ENCODE measurements around the gene RRP15.

The RRP15 gene

DNA sequence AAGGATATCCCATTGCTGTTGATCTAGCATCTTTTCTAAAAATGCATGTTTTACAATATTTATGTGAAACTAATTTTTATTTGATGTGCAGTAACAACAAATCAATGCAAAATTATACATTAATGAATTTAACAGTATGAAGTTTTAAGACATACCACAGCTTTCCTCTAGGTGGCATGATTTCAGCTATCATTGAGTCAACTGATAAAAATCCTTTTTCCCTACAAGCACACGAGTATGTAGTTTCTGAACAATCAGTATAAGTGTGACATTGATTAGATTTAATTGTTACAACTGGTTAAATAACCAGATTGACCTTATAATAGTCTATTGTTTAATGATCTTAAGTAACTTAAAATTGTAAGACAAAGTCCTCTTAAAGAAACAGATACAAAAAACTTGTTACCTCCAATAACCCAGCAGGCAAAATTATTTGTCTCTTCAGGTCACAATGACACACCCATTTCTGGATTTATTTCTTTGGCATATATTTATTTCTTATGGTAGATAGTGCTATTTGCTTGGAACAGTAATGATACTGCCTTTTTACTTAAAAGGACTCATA lies 54.3 kb downstream of the RRP15 start:
- DNase-seq (ENCODE audit: low read depth in 2 of 2, low spot score in 1 of 2) = no peak

DNA sequence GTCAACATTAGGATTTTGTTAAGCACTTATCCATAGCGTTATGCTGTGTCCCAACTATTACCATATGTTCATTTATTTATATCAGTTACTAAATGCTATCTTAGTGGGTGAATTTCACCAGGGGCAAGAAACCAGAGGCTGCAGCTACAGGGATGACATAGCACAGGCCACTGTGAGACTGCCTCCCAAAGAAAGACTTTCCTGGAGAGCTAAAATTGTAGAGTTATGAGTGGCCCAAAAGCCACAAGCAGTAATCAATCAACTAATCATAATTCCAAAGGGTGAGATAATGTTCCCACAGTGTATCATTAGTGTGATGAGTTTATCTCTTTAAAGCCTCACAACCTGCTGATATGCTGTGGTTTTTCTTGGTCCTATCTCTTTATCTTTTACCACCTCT lies 56.2 kb downstream of the RRP15 start:
- DNase-seq (ENCODE audit: low read depth in 2 of 2, low spot score in 1 of 2) = no peak

- DNase-seq (ENCODE audit: low read depth in 2 of 2, low spot score in 1 of 2) = no peak
Measured at GRCh38 chr1:218342091-218342490, 57.0 kb downstream of the RRP15 start.

GRCh38 chr1:218344814-218345672 lies 60.0 kb downstream of the RRP15 start, which contains the start of gene TGFB2:
TGFB2 (plus strand) TSS chr1:218345336; CDS start chr1:218346702, 1,366 bp downstream.
- no peak for DNase-seq (ENCODE audit: low read depth in 2 of 2, low spot score in 1 of 2)

DNA sequence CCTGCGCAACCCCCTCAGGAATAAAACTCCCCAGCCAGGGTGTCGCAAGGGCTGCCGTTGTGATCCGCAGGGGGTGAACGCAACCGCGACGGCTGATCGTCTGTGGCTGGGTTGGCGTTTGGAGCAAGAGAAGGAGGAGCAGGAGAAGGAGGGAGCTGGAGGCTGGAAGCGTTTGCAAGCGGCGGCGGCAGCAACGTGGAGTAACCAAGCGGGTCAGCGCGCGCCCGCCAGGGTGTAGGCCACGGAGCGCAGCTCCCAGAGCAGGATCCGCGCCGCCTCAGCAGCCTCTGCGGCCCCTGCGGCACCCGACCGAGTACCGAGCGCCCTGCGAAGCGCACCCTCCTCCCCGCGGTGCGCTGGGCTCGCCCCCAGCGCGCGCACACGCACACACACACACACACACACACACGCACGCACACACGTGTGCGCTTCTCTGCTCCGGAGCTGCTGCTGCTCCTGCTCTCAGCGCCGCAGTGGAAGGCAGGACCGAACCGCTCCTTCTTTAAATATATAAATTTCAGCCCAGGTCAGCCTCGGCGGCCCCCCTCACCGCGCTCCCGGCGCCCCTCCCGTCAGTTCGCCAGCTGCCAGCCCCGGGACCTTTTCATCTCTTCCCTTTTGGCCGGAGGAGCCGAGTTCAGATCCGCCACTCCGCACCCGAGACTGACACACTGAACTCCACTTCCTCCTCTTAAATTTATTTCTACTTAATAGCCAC lies 60.7 kb downstream of the RRP15 start:
- no peak for DNase-seq (ENCODE audit: low read depth in 2 of 2, low spot score in 1 of 2)

DNA sequence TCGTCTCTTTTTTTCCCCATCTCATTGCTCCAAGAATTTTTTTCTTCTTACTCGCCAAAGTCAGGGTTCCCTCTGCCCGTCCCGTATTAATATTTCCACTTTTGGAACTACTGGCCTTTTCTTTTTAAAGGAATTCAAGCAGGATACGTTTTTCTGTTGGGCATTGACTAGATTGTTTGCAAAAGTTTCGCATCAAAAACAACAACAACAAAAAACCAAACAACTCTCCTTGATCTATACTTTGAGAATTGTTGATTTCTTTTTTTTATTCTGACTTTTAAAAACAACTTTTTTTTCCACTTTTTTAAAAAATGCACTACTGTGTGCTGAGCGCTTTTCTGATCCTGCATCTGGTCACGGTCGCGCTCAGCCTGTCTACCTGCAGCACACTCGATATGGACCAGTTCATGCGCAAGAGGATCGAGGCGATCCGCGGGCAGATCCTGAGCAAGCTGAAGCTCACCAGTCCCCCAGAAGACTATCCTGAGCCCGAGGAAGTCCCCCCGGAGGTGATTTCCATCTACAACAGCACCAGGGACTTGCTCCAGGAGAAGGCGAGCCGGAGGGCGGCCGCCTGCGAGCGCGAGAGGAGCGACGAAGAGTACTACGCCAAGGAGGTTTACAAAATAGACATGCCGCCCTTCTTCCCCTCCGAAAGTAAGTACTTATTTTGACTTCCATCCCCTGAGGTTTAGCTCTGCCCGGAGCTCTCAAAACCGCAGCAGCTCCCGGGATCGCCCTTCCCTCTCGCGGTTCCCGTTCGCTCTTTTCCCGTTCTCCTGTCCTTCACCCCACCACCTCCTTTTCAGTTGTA lies 61.5 kb downstream of the RRP15 start:
- no peak for DNase-seq (ENCODE audit: low read depth in 2 of 2, low spot score in 1 of 2)

GRCh38 chr1:218347336-218347722 lies 62.2 kb downstream of the RRP15 start:
- DNase-seq (ENCODE audit: low read depth in 2 of 2, low spot score in 1 of 2) = no peak

DNA sequence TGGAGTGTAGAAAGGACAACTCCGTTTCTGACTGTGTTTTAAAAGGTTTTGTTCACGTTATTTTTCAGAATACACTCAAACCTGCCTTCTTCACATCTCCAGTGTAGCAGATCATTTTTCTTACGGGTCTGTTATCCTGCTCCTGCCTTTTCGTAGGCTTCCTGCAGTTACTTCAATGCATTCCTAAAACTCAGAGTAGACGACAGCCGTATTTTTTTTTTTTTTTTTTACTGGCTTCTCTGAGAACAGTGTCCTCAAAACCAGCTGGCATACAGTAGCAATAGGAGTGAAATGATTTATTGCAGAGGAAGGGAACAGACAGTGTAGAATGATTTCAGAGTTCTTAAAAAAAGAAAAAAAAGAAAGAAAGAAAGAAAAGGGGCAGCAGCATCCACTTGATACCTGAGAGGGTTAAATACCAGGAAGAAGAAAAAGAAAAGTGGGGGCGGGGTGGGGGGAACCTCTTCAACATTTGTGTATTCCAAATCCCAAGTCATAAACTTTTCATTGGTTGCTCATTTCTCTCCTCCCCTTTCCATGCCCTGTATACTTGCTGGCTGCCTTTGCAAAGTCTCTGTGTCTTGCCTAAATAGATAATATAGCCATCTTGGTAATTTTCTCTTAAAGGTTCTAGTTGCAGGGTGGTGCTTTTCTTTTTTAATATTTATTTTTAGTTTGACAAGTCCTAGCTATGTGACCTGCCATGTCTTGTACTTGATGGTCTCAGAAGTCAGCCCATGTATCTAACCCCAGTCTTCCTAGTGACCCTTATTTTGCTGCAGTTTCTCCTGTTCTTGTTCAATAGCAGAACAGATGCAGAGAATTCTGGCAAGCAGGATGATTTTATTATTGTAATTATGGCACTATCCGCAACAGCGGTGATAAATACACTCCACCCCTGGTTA lies 62.9 kb downstream of the RRP15 start:
- no peak for DNase-seq (ENCODE audit: low read depth in 2 of 2, low spot score in 1 of 2)

- DNase-seq (ENCODE audit: low read depth in 2 of 2, low spot score in 1 of 2) = no peak
Measured at GRCh38 chr1:218348628-218349071, 63.6 kb downstream of the RRP15 start.

GRCh38 chr1:218349348-218350034 lies 64.4 kb downstream of the RRP15 start:
- no peak for DNase-seq (ENCODE audit: low read depth in 2 of 2, low spot score in 1 of 2)

DNA sequence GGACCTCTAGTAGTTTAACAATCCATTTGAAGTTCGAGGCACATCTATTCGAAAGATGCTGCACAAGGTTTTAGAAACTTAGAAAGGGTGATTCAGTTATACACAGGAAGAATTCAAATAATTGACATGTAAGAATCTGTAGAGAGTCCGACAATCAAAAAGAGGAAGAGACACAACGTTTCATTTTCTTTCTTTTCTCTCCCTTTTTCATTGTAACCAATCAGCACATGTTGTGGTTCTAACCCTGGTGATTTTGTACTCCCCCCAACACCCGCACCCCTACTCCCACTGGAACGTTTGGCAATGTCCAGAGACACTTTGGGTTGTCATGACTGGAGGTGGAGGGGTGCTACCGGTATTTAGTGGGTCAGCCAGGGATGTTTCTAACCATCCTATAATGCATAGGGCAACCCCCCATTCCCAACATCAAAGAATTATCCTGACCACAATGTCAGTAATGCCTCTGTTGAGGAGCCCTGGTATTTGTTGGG lies 65.0 kb downstream of the RRP15 start:
- DNase-seq (ENCODE audit: low read depth in 2 of 2, low spot score in 1 of 2) = no peak

GRCh38 chr1:218350801-218351266 lies 65.7 kb downstream of the RRP15 start:
- DNase-seq (ENCODE audit: low read depth in 2 of 2, low spot score in 1 of 2) = no peak

DNA sequence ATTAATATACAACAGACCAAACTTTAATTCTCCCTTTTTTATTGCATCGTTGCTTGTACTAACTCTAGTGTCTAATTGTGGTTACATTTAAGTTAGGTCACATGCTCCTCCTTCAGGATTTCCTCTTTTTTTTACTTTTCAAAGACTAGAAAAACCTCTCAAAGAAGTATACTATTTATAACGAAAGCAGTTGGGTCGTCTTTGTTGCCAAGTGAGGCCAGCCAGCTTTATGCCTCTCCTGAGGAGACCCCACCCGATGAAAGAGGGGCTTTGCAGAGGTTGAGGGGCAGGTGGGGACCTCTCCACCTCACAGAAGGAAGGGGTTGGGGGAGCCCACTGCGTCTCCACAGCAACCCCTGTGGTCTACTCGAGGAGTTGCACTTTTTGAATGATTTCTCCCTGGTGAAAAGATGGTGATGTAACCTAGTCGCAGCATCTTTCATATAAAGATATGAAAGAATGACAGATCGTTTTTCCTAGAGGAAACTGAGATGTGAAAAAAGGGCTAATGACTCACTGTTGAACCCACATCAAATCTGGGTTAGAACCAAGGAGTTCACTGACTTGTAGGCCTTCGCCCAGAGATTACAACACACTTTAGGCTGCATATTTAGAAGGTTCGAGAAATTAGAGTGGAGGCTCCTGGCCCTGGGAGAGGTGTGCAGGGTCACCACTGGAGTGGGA lies 66.4 kb downstream of the RRP15 start:
- no peak for DNase-seq (ENCODE audit: low read depth in 2 of 2, low spot score in 1 of 2)

GRCh38 chr1:218352075-218352438 lies 67.0 kb downstream of the RRP15 start:
- no peak for DNase-seq (ENCODE audit: low read depth in 2 of 2, low spot score in 1 of 2)

DNA sequence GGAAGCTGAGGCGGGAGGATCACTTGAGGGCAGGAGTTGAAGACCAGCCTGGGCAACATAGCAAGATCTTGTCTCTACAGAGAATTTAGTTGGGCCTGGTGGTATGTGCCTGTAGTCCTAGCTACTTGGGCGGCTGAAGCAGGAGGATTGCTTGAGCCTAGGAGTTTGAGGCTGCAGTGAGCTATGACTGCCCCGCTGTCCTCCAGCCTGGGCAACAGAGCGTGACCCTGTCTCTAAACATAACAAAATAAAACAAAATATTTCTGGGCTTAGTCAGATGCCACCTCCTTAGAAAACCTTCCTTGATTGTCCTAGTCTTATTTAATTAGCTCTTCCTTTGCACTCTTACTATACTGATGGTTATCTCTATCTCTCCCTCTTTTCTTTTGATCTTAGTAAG lies 68.6 kb downstream of the RRP15 start:
- no peak for DNase-seq (ENCODE audit: low read depth in 2 of 2, low spot score in 1 of 2)

GRCh38 chr1:218355278-218355677 lies 70.2 kb downstream of the RRP15 start:
- DNase-seq (ENCODE audit: low read depth in 2 of 2, low spot score in 1 of 2) = no peak

GRCh38 chr1:218357211-218357892 lies 72.3 kb downstream of the RRP15 start:
- DNase-seq (ENCODE audit: low read depth in 2 of 2, low spot score in 1 of 2) = no peak

DNA sequence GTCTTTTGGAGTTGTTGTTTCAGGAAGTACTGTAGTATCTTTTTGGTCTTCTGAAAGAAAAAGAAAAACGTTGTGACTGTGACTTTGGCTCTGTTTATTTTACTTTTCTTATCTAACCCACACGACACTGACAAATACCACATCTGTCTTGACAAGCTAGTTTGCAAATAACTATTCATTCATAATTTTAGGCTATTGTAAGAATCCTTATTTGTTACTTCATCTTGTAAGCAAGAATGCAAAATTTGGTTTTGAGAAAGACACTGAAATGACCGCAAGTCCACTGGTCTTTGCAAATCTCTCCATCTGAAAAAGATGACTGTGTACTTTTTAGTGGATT lies 72.8 kb downstream of the RRP15 start:
- DNase-seq (ENCODE audit: low read depth in 2 of 2, low spot score in 1 of 2) = no peak
